ENCODE data around the gene GABRD.

Gene GABRD

GRCh38 chr1:2078170-2078569 lies 59.0 kb downstream of the GABRD start:
- no peak for DNase-seq

- DNase-seq = no peak
These were observed 60.4 kb downstream of the GABRD start for GRCh38 chr1:2079396-2080085.

- DNase-seq = no peak
These were observed 61.0 kb downstream of the GABRD start for GRCh38 chr1:2080140-2080539.

Data from C1 segment of cervical spinal cord (tissue), 14 donors.